ENCODE measurements around the gene RNF144A. TPM values are rescaled to one million over a fixed set of nuclear protein-coding genes. Genes with fewer than 3 reads are reported as not detected.

RNF144A gene
- total and polyA plus RNA-seq, 10 of the 15 experiments (the other 5 are each of a cell fraction or from before 2014, with no cell fraction given): 0.02 to 12.1 (median 0.48) TPM; not detected in 1

DNA sequence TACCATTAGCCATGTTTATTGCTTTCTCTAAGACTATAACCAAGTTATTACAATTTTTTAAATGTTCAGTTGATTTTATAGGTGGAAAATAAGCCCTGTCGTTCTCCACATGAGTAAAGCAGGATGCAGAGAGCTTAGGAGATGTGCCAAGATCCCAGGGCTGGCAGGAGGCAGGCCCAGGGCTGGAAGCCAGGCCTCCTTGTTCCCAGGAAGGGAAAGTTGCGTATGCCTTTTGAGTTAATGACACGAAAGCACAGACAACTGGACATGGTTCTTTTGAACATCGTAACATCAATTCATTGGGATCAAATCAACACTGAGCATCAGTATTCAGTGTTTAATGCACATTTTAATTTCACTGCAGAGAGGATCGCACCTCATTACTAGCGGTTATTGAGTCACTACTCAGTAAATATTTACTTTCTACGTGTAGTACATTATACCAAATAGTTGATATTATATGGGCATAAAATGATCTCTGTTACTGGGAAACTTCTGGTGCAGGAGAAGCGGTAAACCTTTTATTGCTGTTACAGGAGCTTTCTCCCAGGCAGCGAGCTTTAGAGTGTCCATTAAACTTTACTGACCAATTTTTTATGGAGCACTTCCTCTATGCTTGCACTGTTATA lies 60.0 kb downstream of the RNF144A start:
- Histone ChIP-seq H3K4me3 (no peak overlapping the region), H3K9me3 (replicated peaks; ENCODE audit: control insufficient read depth, insufficient read depth, low read length) (peaks cover 3% of the 10 kb centered on the region; the same call in 1 of the 3 replicates), H3K4me2 (ENCODE audit: control insufficient read depth, insufficient read depth) (no peak overlapping the region), H2AFZ (ENCODE audit: control insufficient read depth, low read depth, low read length) (no peak overlapping the region), H4K20me1 (ENCODE audit: control insufficient read depth, insufficient read depth) (no peaks in the 10 kb centered on the region), H3K27me3 (replicated peaks in 1 of 2; ENCODE audit: control insufficient read depth in 2 of 2, insufficient read depth in 2 of 2, low read length in 1 of 2) (no peaks in the 10 kb centered on the region), H3K27ac (ENCODE audit: control insufficient read depth, insufficient read depth) (no peak overlapping the region), H3K4me1 (ENCODE audit: control insufficient read depth, insufficient read depth, low read length) (no peaks in the 10 kb centered on the region), H3K79me2 (ENCODE audit: control insufficient read depth, insufficient read depth, low read length) (no peaks in the 10 kb centered on the region), H3K36me3 (ENCODE audit: control insufficient read depth in 2 of 2, insufficient read depth in 2 of 2, low read length in 1 of 2) (no peaks in the 10 kb centered on the region), H3K9ac (ENCODE audit: control insufficient read depth, insufficient read depth, low read length) (no peak overlapping the region)
- ATAC-seq: no peak
- ChIA-PET RAD21 (ENCODE audit: unreplicated experiment) (no interaction called here), CTCF (interaction anchor here (1.2 kb wide), 1 partner anchor 80 kb away, joined by 3 read pairs; no protein-coding TSS in a partner anchor), POLR2A (no interaction called here), SMC1A (ENCODE audit: uncharacterized antibody, unreplicated experiment) (interaction anchor here (1.2 kb wide), 1 partner anchor 10 kb away, joined by 3 read pairs; no protein-coding TSS in a partner anchor)
- WGBS (ENCODE audit: insufficient coverage, insufficient replicate concordance, low lambda C conversion rate, missing lambda C conversion rate): 65% methylated on average over 9 of the region's 9 CpGs
- peak; percentile 54 for FAIRE-seq
- in situ Hi-C loops (cut with MboI) (no loop called here), intact Hi-C loops (cut with micrococcal nuclease; ENCODE audit: unreplicated experiment) (no loop called here)
- BruUV-seq (replicated peaks): no TSS peak
- no peak for DNase-seq (ENCODE audit: low read depth, low spot score)
- TF ChIP-seq, protein P1, sequence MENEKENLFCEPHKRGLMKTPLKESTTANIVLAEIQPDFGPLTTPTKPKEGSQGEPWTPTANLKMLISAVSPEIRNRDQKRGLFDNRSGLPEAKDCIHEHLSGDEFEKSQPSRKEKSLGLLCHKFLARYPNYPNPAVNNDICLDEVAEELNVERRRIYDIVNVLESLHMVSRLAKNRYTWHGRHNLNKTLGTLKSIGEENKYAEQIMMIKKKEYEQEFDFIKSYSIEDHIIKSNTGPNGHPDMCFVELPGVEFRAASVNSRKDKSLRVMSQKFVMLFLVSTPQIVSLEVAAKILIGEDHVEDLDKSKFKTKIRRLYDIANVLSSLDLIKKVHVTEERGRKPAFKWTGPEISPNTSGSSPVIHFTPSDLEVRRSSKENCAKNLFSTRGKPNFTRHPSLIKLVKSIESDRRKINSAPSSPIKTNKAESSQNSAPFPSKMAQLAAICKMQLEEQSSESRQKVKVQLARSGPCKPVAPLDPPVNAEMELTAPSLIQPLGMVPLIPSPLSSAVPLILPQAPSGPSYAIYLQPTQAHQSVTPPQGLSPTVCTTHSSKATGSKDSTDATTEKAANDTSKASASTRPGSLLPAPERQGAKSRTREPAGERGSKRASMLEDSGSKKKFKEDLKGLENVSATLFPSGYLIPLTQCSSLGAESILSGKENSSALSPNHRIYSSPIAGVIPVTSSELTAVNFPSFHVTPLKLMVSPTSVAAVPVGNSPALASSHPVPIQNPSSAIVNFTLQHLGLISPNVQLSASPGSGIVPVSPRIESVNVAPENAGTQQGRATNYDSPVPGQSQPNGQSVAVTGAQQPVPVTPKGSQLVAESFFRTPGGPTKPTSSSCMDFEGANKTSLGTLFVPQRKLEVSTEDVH (IDR thresholded peaks at IDR 0.05; ENCODE audit: low read depth, partially characterized antibody): no peak
- TF ChIP-seq, protein P2, sequence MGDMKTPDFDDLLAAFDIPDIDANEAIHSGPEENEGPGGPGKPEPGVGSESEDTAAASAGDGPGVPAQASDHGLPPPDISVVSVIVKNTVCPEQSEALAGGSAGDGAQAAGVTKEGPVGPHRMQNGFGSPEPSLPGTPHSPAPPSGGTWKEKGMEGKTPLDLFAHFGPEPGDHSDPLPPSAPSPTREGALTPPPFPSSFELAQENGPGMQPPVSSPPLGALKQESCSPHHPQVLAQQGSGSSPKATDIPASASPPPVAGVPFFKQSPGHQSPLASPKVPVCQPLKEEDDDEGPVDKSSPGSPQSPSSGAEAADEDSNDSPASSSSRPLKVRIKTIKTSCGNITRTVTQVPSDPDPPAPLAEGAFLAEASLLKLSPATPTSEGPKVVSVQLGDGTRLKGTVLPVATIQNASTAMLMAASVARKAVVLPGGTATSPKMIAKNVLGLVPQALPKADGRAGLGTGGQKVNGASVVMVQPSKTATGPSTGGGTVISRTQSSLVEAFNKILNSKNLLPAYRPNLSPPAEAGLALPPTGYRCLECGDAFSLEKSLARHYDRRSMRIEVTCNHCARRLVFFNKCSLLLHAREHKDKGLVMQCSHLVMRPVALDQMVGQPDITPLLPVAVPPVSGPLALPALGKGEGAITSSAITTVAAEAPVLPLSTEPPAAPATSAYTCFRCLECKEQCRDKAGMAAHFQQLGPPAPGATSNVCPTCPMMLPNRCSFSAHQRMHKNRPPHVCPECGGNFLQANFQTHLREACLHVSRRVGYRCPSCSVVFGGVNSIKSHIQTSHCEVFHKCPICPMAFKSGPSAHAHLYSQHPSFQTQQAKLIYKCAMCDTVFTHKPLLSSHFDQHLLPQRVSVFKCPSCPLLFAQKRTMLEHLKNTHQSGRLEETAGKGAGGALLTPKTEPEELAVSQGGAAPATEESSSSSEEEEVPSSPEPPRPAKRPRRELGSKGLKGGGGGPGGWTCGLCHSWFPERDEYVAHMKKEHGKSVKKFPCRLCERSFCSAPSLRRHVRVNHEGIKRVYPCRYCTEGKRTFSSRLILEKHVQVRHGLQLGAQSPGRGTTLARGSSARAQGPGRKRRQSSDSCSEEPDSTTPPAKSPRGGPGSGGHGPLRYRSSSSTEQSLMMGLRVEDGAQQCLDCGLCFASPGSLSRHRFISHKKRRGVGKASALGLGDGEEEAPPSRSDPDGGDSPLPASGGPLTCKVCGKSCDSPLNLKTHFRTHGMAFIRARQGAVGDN (IDR thresholded peaks at IDR 0.05): no peak
- no peak for TF ChIP-seq MYB (IDR thresholded peaks at IDR 0.05; ENCODE audit: borderline replicate concordance, low read depth, low read length)
- TF ChIP-seq, protein P3, sequence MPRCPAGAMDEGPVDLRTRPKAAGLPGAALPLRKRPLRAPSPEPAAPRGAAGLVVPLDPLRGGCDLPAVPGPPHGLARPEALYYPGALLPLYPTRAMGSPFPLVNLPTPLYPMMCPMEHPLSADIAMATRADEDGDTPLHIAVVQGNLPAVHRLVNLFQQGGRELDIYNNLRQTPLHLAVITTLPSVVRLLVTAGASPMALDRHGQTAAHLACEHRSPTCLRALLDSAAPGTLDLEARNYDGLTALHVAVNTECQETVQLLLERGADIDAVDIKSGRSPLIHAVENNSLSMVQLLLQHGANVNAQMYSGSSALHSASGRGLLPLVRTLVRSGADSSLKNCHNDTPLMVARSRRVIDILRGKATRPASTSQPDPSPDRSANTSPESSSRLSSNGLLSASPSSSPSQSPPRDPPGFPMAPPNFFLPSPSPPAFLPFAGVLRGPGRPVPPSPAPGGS (IDR thresholded peaks at IDR 0.05; ENCODE audit: borderline replicate concordance, insufficient read depth, low read depth, low read length, poor library complexity, severe bottlenecking): no peak
- TF ChIP-seq EED (IDR thresholded peaks at IDR 0.05; ENCODE audit: low read depth): no peak
- no peak for TF ChIP-seq CREB1 (IDR thresholded peaks at IDR 0.05; ENCODE audit: low read depth)
- no peak for TF ChIP-seq ETV6 (conservative IDR thresholded peaks at IDR 0.05 in 1 of 2, IDR thresholded peaks at IDR 0.05 in 1 of 2; ENCODE audit: borderline replicate concordance in 1 of 2, low read depth in 1 of 2)
- TF ChIP-seq YY1 (IDR thresholded peaks at IDR 0.05; ENCODE audit: low read depth, low read length): no peak
- TF ChIP-seq, protein P4, sequence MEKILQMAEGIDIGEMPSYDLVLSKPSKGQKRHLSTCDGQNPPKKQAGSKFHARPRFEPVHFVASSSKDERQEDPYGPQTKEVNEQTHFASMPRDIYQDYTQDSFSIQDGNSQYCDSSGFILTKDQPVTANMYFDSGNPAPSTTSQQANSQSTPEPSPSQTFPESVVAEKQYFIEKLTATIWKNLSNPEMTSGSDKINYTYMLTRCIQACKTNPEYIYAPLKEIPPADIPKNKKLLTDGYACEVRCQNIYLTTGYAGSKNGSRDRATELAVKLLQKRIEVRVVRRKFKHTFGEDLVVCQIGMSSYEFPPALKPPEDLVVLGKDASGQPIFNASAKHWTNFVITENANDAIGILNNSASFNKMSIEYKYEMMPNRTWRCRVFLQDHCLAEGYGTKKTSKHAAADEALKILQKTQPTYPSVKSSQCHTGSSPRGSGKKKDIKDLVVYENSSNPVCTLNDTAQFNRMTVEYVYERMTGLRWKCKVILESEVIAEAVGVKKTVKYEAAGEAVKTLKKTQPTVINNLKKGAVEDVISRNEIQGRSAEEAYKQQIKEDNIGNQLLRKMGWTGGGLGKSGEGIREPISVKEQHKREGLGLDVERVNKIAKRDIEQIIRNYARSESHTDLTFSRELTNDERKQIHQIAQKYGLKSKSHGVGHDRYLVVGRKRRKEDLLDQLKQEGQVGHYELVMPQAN (conservative IDR thresholded peaks at IDR 0.05): no peak
- TF ChIP-seq, protein P5, sequence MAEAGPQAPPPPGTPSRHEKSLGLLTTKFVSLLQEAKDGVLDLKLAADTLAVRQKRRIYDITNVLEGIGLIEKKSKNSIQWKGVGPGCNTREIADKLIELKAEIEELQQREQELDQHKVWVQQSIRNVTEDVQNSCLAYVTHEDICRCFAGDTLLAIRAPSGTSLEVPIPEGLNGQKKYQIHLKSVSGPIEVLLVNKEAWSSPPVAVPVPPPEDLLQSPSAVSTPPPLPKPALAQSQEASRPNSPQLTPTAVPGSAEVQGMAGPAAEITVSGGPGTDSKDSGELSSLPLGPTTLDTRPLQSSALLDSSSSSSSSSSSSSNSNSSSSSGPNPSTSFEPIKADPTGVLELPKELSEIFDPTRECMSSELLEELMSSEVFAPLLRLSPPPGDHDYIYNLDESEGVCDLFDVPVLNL (IDR thresholded peaks at IDR 0.05; ENCODE audit: low read depth, low read length): no peak
- TF ChIP-seq JUND (IDR thresholded peaks at IDR 0.05; ENCODE audit: low read depth, low read length): no peak
